ENCODE data around the gene TEX28.
"Not testable (repeated sequence)": the region's sequence is repeated elsewhere in the genome, so short reads cannot be mapped to it uniquely, and the experiment has no call there.

Gene TEX28

GRCh38 chrX:154310616-154311536 lies 16.0 kb upstream of the TEX28 start:
- no peak for DNase-seq

DNA sequence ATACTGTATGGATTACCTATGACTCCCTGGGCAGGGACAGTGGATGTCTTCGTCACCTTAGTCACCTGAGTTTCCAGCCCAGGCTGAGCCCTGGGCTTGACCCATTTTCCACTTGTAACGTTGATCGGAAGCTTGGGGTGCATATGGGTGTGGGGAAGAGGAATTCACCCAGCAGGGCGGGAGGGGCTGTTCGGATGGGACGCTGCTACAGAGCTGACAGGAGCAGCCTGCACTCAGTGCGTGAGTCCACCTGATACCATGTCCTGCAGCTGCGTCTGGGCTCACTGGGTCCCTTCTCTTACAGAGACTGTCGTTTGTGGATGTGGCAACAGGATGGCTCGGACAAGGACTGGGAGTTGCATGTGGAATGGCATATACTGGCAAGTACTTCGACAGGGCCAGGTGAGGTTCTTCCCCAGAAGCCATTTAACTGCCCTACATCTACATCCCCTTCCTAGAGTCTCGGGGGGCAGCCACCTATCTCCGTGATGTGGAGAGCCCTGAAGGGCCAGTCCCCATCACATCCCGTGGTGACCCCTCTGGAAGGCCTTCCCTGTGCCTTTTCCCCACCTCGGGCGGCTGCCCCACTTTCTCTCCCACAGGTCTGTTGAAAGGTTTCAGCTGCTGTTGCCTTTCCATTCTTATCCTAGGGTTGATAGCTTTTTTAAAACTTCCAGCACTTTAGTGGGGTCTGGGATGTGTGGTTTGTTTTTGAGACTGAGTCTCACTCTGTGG lies 14.3 kb upstream of the TEX28 start:
- DNase-seq: no peak

DNA sequence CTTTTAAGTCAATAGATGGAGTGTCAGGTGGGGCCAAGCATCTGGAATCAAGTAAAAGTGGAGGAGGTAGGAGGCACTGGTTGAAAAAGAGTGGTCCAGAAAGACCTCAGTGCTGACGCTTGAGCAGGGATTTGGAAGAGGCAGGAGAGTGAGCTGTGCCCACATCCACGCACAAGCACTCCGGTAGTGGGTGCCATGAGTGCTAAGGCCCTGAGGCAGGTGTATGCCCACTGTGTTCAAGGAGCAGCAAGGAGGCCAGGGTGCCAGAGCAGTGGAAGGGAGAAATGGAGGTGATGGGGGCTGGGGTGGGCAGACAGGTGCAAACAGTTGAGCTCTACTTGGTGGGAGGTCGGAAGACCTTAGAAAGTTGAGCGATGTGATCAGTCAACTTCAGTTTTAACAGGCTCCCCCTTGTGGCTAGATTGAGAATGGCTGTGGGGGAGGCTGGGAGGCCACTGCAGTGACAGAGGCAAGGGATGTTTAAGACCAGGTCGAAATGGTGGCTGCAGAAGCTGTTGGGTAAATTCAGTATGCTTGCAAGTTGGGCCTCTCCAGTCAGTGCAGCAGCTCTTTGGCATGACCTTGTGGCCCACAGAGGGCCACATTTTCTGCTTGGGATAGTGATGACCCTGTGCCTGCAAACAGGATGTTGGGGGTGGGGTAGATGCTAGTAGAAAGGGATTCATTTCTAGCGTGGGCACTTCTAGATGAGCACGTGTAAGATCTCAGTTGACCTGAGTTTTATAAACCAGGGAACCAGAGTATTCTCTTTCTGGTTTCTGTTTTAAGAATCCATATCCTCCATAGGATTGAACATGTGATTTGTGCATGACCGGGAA lies 13.4 kb upstream of the TEX28 start:
- DNase-seq: no peak

GRCh38 chrX:154307202-154307601 lies 12.3 kb upstream of the TEX28 start:
- DNase-seq: no peak

DNA sequence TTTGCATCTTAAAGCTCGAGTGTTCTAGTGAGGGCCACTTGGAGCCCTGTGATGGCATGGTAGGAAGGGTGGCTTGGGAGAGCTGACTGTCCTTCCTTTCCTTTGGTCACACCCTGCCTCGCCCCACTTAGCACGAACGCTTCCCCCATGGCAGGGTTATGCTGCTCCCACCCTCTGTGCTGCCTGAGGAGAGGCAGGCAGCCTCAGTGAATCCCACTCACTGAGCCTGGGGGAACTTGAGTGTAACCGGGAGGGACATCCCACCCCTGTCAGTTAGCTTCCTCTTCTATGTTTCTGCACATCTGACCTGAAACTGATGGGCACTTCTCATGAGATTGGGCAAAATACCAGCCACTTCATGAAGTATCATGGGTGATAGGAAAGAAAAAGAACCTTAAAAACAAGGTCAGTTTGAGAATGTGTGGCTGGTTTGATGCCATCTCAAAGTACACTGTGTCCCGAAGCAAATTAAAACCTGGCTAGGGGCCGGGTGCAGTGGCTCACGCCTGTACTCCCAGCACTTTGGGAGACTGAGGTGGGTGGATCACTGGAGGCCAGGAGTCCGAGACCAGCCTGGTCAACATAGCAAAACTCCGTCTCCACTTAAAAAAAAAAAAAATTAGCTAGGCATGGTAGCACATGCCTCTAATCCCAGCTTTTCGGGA lies 10.7 kb upstream of the TEX28 start:
- no peak for DNase-seq

DNA sequence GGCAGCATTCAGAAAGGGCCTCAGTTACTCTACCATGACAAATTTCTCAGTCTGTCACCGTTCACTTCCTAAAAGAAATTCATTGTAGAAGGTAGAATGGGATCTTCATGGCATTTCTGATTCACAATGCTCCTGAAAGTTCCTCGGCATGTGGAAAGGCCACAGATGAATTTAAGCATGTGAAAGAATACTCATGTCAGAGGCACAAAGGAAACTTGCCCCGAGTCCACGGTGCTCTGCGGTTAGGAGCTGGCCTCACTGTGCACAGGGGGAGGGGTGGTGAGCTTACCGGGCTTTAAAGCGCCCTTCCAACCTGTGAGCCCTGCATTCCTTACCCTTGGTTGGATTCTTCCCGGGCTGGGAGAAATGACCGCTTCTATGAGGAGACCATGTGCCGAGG lies 9.9 kb upstream of the TEX28 start:
- no peak for DNase-seq

DNA sequence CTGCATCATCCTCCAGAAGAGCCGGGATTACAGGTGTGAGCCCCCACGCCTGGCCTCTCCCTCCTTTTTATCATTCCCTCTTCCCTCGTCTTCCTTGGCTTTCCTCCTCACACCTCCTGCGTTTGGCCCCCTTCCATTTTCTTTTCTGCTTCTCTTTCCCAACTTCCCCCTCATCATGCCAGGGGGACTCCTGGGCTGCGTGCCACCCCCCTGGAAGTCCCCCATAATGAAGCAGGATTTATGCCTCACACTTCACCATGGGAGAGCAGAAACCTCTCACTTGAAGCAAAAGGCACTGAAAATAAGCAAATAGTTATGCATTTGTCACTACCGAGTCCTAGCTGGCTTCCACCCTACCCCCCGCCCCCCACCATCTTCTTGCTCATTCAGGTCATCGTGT lies 8.6 kb upstream of the TEX28 start:
- no peak for DNase-seq

DNA sequence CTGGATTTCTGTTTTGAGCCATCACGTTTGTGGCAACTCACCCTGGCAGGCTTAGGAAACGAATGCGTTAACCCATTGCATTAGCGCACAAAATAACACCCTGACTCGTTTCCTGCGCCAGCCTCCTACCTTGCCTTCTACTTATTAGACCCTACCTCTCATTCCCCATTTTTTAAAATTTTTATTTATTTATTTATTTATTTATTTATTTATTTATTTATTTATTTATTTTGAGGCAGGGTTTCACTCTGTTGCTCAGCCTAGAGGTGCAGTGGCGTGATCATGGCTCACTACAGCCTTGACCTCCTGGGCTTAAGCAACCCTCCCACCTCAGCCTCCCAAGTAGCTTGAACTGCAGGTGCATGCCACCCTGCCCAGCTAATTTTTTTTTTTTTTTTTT lies 8.1 kb upstream of the TEX28 start:
- not testable (repeated sequence) for DNase-seq

GRCh38 chrX:154300816-154301215 lies 5.9 kb upstream of the TEX28 start:
- no peak for DNase-seq

DNA sequence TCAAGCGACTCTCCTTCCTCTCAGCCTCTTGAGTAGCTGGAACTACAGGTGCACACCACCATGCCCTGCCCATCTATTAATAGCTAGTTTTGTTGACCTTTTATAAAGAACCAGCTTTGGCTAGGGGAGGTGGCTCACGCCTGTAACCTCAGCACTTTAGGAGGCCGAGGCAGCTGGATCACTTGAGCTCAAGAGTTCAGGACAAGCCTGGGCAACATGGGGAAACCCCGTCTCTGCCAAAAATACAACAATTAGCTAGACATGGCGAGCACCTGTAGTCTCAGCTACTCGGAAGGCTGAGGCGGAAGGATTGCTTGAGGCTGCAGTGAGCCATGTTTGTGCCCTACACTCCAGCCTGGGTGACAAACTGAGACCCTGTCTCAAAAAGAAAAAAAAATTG lies 3.4 kb upstream of the TEX28 start:
- no peak for DNase-seq

DNA sequence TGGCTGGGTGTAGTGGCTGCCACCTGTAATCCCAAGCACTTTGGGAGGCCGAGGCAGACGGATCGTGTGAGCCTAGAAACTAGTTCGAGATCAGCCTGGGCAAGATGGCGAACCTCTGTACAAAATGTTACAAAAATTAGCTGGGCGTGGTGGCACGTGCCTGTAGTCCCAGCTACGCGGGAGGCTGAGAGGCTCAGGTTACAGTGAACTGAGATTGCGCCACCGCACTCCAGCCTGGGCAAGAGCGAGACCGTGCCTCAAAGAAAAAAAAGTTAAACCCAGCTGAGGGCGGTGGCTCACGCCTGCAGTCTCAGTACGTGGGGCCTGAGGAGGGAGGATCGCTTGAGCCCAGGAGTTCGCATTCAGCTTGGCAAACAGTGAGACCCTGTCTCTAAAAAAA lies 1.8 kb upstream of the TEX28 start:
- no peak for DNase-seq

- DNase-seq: no peak
These were observed 863 bp upstream of the TEX28 start, which contains the start of gene TKTL1 for GRCh38 chrX:154295664-154296310. TKTL1 (plus strand) TSS chrX:154295795; CDS start chrX:154295860, 65 bp downstream.

DNA sequence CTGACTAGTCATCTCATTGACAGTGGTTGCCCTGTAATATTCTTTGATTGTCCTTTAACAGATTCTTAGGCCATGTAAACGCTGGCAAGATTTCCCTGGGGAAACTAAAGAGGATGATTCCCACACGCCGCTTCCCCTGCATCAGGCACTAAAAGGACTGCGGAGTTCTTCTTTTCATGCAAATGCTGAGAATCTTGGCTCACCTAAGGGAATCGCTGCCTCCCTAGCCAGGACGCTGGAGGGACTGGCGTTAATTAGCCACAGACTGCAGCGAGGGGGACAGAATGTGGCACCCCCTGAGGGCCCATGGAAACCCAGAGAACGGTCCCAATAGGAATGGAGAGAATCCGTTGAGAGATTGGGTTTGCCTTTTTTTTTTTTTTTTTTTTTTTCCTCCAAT lies 8.5 kb downstream of the TEX28 start:
- not testable (repeated sequence) for DNase-seq

DNA sequence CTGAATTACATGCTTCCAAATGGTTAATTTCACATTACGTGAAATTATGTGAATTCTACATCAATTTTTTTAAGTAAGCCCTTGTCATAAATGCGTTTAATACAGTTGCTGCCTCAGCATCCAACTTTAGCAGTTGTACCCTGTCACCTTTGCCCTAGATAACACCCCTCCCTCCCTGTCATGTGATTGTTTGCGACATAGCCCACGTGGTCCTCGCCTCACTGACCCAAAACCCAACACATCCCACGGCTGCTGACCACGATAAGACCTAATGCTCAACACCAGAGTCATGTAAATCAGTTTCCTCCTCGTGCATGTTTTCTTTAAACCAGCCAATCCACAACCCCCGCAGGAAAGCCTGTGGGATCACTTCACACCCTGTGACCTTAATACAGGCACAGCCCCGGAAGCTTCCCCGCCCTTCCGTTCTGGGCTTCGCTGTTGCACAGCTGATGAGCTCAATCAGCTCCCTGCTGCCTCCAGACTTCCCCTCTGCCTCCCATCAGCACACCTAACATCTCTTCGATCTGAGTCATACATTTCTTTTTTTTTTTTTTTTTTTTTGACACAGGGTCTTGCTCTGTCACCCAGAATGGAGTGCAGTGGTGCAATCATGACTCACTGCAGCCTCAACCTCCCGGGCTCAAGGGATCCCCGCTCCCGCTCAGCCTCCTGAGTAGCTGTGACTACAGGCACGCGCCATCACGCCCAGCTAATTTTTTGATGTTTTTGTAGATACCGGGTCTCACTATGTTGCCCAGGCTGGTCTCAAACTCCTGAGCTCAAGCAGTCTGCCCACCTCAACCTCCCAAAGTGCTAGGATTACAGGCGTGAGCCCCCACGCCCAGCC lies 10.2 kb downstream of the TEX28 start:
- DNase-seq: not testable (repeated sequence)

DNA sequence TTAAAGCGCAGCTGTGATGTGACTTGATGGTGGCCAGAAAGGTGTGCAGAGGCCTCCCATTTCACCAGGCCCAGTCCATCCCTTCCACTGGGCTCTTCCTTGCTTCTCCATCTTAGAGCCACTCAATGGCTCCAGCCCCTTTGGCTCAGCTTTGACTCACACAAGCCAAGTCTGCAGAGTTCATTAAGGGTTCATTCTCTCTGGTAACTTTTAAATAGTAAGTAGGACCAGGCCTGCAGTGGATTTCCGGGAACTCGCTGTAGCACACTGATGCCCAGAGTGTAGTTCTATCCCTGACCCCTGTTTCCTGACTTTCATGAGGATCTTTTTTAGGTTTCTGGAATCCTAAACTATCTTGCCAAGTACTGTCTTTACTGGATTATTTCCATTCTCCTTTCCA lies 25.7 kb downstream of the TEX28 start:
- DNase-seq: not testable (repeated sequence)

- not testable (repeated sequence) for DNase-seq
These were observed 31.9 kb downstream of the TEX28 start for GRCh38 chrX:154263072-154263471.

- not testable (repeated sequence) for DNase-seq
These were observed 36.2 kb downstream of the TEX28 start for GRCh38 chrX:154258711-154259110.

- not testable (repeated sequence) for DNase-seq
These were observed 37.6 kb downstream of the TEX28 start, which contains the start of gene OPN1MW3 for GRCh38 chrX:154257282-154257681. OPN1MW3 (plus strand) TSS chrX:154257582; CDS start chrX:154257620, 38 bp downstream.

DNA sequence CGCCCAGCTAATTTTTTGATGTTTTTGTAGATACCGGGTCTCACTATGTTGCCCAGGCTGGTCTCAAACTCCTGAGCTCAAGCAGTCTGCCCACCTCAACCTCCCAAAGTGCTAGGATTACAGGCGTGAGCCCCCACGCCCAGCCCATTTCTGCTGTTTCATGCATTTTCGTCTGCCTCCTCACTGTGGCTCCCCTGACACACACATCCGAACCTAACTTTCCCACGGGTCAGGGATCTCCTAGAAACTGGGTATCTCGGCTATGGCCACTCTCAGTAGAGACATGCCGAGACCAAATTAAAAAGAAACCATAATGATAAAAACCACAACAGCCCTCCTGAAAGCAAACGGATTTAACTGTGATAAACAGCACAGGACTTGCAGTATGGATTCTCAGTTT lies 46.8 kb downstream of the TEX28 start:
- not testable (repeated sequence) for DNase-seq

- not testable (repeated sequence) for DNase-seq
These were observed 47.4 kb downstream of the TEX28 start for GRCh38 chrX:154247377-154248045.

Measured in HCEC 1CT (cell line).